Measurements from ENCODE around the gene CASP2.

DNA sequence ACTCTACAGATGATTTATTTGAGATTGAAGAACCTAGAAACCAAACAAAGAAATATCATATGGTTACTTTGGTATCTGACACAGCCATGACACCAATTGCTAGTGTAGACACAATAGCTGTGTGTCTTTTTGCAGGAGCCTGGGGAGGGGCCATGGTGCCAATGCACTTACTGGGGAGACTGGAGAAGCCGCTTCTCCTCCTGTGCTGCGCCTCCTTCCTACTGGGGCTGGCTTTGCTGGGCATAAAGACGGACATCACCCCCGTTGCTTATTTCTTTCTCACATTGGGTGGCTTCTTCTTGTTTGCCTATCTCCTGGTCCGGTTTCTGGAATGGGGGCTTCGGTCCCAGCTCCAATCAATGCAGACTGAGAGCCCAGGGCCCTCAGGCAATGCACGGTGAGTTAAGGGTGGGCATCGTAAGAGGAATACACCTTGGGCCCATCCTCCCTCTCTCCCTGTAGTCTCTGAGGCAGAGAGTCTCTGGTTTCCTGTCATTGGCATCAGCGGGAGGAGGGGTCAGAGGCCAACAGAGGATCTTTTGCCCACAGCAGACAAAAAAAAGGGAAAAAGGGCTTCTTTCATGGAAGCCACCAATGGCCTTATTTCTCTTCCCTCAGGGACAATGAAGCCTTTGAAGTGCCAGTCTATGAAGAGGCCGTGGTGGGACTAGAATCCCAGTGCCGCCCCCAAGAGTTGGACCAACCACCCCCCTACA is 2.2 kb upstream of the CASP2 start:
- TF ChIP-seq, protein P1, sequence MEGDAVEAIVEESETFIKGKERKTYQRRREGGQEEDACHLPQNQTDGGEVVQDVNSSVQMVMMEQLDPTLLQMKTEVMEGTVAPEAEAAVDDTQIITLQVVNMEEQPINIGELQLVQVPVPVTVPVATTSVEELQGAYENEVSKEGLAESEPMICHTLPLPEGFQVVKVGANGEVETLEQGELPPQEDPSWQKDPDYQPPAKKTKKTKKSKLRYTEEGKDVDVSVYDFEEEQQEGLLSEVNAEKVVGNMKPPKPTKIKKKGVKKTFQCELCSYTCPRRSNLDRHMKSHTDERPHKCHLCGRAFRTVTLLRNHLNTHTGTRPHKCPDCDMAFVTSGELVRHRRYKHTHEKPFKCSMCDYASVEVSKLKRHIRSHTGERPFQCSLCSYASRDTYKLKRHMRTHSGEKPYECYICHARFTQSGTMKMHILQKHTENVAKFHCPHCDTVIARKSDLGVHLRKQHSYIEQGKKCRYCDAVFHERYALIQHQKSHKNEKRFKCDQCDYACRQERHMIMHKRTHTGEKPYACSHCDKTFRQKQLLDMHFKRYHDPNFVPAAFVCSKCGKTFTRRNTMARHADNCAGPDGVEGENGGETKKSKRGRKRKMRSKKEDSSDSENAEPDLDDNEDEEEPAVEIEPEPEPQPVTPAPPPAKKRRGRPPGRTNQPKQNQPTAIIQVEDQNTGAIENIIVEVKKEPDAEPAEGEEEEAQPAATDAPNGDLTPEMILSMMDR (IDR thresholded peaks at IDR 0.05; ENCODE audit: insufficient read depth, low read length, poor library complexity, severe bottlenecking), result no peak
- no peak for TF ChIP-seq EZH2phosphoT487 (conservative IDR thresholded peaks at IDR 0.05; ENCODE audit: low read length)

Measured in SU-DHL-6 (cell line).